K562 (cell line): Measurements from ENCODE around the gene ECI1. TPM values are rescaled to one million over a fixed set of nuclear protein-coding genes. Genes with fewer than 3 reads are reported as not detected.

ENCODE experiments used
- ATAC-seq: fragments of 200-7000 bp; cut with Tn5 transposase; 3 replicates; pipeline ENCODE4 v1.9.1; 2020; ENCODE audit warnings: moderate library complexity
- BruUV-seq: library from RNA; stranded (reverse); fragments of 400-500 nt; replicated peaks from 2 replicates; lab custom pipeline; 2021; lab: Mats Ljungman, UMichigan
- CTCF ChIA-PET: fragments of 300-600 bp; formaldehyde crosslinking; extraction: SDS; loops from one replicate; lab custom pipeline; 2021; ENCODE audit warnings: low intra/inter-chr PET ratio; lab: Yijun Ruan, JAX
- POLR2A ChIA-PET: fragments of 300-600, 350-650 bp; sonication (Branson Sonifier 250); formaldehyde crosslinking; extraction: SDS; loops from one replicate; lab custom pipeline; 2021; ENCODE audit warnings: antibody characterized with exemption, inconsistent platforms; lab: Yijun Ruan, JAX
- DNase-seq, 4 experiments: peaks; one replicate each; pipeline versions ENCODE4 v3.0.0 to v3.0.0-alpha.2; 2011 to 2018; ENCODE audit warnings: low spot score in 3 of 4, mixed read lengths in 3 of 4; ENCODE audit errors: extremely low read depth in 1 of 4
- FAIRE-seq: peaks from 2 replicates; lab custom pipeline; 2011; peaks lifted over from hg19 to GRCh38; lab: Jason Lieb, UNC
- H2AFZ ChIP-seq: 2 replicates; pipeline ENCODE4 v1.6.0; 2011; ENCODE audit warnings: low read depth, low read length, control low read depth, inconsistent platforms
- H3K27ac ChIP-seq: fragments of 200-600 bp; 3 replicates; pipeline ENCODE4 v1.8.0; 2011; ENCODE audit warnings: low read depth, mild to moderate bottlenecking, control low read depth, inconsistent platforms, low read length, moderate library complexity, mixed read lengths; ENCODE audit errors: extremely low read depth
- H3K27me3 ChIP-seq, 2 experiments: fragments of 300-600 bp in 1 of 2; 2 replicates in 1 of 2; 3 replicates in 1 of 2; pipeline versions ENCODE4 v1.6.0 to v1.8.0; 2011; ENCODE audit warnings: inconsistent platforms in 2 of 2, low read length in 2 of 2, mild to moderate bottlenecking in 1 of 2, mixed read lengths in 1 of 2, moderate library complexity in 1 of 2; ENCODE audit not compliant: control insufficient read depth in 2 of 2, insufficient read depth in 2 of 2
- H3K36me3 ChIP-seq: fragments of 300-600 bp; 3 replicates; pipeline ENCODE4 v1.8.0; 2011; ENCODE audit warnings: mild to moderate bottlenecking, low read length, inconsistent platforms; ENCODE audit not compliant: control insufficient read depth, insufficient read depth
- H3K4me1 ChIP-seq, 2 experiments: fragments of 200-600 bp in 1 of 2; replicated peaks in 1 of 2; 2 replicates in 1 of 2; 3 replicates in 1 of 2; pipeline versions ENCODE4 v1.5.1 to v1.8.0; 2011; ENCODE audit warnings: inconsistent platforms in 2 of 2, low read length in 2 of 2, mild to moderate bottlenecking in 1 of 2, mixed read lengths in 1 of 2, moderate library complexity in 1 of 2; ENCODE audit not compliant: control insufficient read depth in 2 of 2, insufficient read depth in 2 of 2
- H3K4me2 ChIP-seq: 2 replicates; pipeline ENCODE4 v1.6.1; 2011; ENCODE audit warnings: low read length, control low read depth, inconsistent platforms, mixed read lengths; ENCODE audit not compliant: insufficient read depth
- H3K4me3 ChIP-seq: fragments of 200-600 bp; sonication (generic), shearing (Covaris generic); 2 replicates; pipeline ENCODE4 v1.5.1; 2016; ENCODE audit warnings: control low read depth, inconsistent platforms
- H3K79me2 ChIP-seq: fragments of 200-600 bp; 3 replicates; pipeline ENCODE4 v1.8.0; 2011; ENCODE audit warnings: low read length, inconsistent platforms; ENCODE audit not compliant: control insufficient read depth, insufficient read depth
- H3K9ac ChIP-seq, 2 experiments: 2 replicates each; pipeline versions ENCODE4 v1.6.0 to v1.6.1; 2011; ENCODE audit warnings: low read depth in 2 of 2, low read length in 2 of 2, control low read depth in 1 of 2, inconsistent platforms in 1 of 2, mild to moderate bottlenecking in 1 of 2, mixed read lengths in 1 of 2; ENCODE audit not compliant: insufficient read depth in 1 of 2
- H3K9me1 ChIP-seq: one replicate; pipeline ENCODE4 v1.6.0; 2011; ENCODE audit warnings: inconsistent platforms, mild to moderate bottlenecking, low read length, moderate library complexity; ENCODE audit not compliant: control insufficient read depth, insufficient read depth
- H3K9me3 ChIP-seq: replicated peaks from 2 replicates; pipeline ENCODE4 v1.5.1; 2011; ENCODE audit warnings: low read depth, low read length, inconsistent platforms; ENCODE audit not compliant: control insufficient read depth, insufficient read depth
- H4K20me1 ChIP-seq: replicated peaks from 2 replicates; pipeline ENCODE4 v1.6.1; 2011; ENCODE audit warnings: low read length, inconsistent platforms, mixed read lengths; ENCODE audit not compliant: control insufficient read depth, insufficient read depth
- CBX2 ChIP-seq: fragments of 200-600 bp; sonication (generic); IDR thresholded peaks from one replicate; pipeline ENCODE4 v1.6.1; 2012; ENCODE audit warnings: mild to moderate bottlenecking, low read length, inconsistent platforms; ENCODE audit not compliant: insufficient read depth, poor library complexity, severe bottlenecking
- CREB3 ChIP-seq: fragments of 450-650 bp; conservative IDR thresholded peaks from 2 replicates; pipeline ENCODE4 v1.6.1; 2016; ENCODE audit warnings: missing genetic modification characterization, low read depth, mild to moderate bottlenecking, missing compliant biosample characterization, moderate library complexity
- HNRNPL ChIP-seq: fragments of 200-400 bp; formaldehyde crosslinking; IDR thresholded peaks from 2 replicates; pipeline ENCODE4 v1.6.1; 2017; ENCODE audit warnings: low read depth, mild to moderate bottlenecking, low read length
- HOMEZ ChIP-seq: fragments of 250-450 bp; sonication (Bioruptor Pico); IDR thresholded peaks from 2 replicates; pipeline ENCODE4 v1.4.0; 2020; ENCODE audit warnings: mild to moderate bottlenecking, moderate library complexity
- MNT ChIP-seq, 2 experiments: fragments of 450-650 bp; conservative IDR thresholded peaks; 2 replicates each; pipeline ENCODE4 v1.6.1; 2017; ENCODE audit warnings: mild to moderate bottlenecking in 2 of 2, moderate library complexity in 2 of 2
- POLR2AphosphoS5 ChIP-seq: IDR thresholded peaks from 2 replicates; pipeline ENCODE4 v1.6.1; 2011; ENCODE audit warnings: mild to moderate bottlenecking, low read depth, low read length, moderate library complexity; ENCODE audit not compliant: control insufficient read depth, insufficient read depth
- POLR2G ChIP-seq: fragments of 200-400 bp; formaldehyde crosslinking; IDR thresholded peaks from 2 replicates; pipeline ENCODE4 v1.6.1; 2017; ENCODE audit warnings: low read depth, mild to moderate bottlenecking, antibody characterized with exemption, low read length, moderate library complexity
- RBFOX2 ChIP-seq: fragments of 200-400 bp; formaldehyde crosslinking; IDR thresholded peaks from 2 replicates; pipeline ENCODE4 v1.6.1; 2017; ENCODE audit warnings: low read depth, mild to moderate bottlenecking, low read length, moderate library complexity
- SIRT6 ChIP-seq: IDR thresholded peaks from one replicate; pipeline ENCODE4 v1.6.1; 2012; ENCODE audit warnings: low read depth, mild to moderate bottlenecking, control low read depth, inconsistent platforms, low read length, moderate library complexity
- TFE3 ChIP-seq: fragments of 450-650 bp; formaldehyde crosslinking; IDR thresholded peaks from 2 replicates; pipeline ENCODE4 v1.4.0; 2020; ENCODE audit warnings: mild to moderate bottlenecking, mixed read lengths
- ZNF324 ChIP-seq: fragments of 250-450 bp; sonication (Bioruptor Pico); IDR thresholded peaks from 2 replicates; pipeline ENCODE4 v1.4.0; 2020; ENCODE audit warnings: mild to moderate bottlenecking
- WGBS: fragments of 100-300 bp; shearing (Covaris generic); methylation state at CpG from one replicate; pipeline ENCODE4 v1.1.6; 2016; ENCODE audit warnings: low coverage, mixed read lengths; ENCODE audit not compliant: insufficient coverage; ENCODE audit errors: missing lambda C conversion rate; 5-methylcytosine and 5-hydroxymethylcytosine counted together
- in situ Hi-C: fragments of 300-500 bp; cut with MboI; formaldehyde crosslinking; loops from 4 replicates; pipeline ENCODE4 v1.15.0; 2018; ENCODE audit warnings: inconsistent platforms, mixed read lengths
- intact Hi-C: fragments of 100-400 bp; cut with micrococcal nuclease; formaldehyde crosslinking; loops from 2 replicates; pipeline ENCODE4 v1.14.2; 2022
- polyA plus RNA-seq, 8 experiments: library from polyadenylated mRNA; depleted of rRNA in 4 of 8; stranded (reverse) in 5 of 8; unstranded in 3 of 8; fragments of >200 nt; fragmentation: Nextera tagmentation in 2 of 8; fragmentation: Illumina TruSeq in 1 of 8; extraction: Ambion mirVana in 2 of 8; extraction: Trizol in 1 of 8; gene quantifications; 2 replicates each; pipeline versions ENCODE4 v1.2.1 to v1.2.3, GENCODE V29; 2011 to 2014; ENCODE audit warnings: inconsistent platforms in 1 of 8, missing spikeins in 1 of 8
- total RNA-seq, 7 experiments: library from RNA; depleted of rRNA in 6 of 7; stranded (reverse); fragments of >200 nt in 6 of 7; fragmentation: Illumina TruSeq in 2 of 7; extraction: Trizol in 2 of 7; gene quantifications; 2 replicates each; pipeline versions ENCODE4 v1.2.1 to v1.2.3, GENCODE V29; 2011 to 2021; ENCODE audit warnings: low replicate concordance in 1 of 7

The ECI1 gene
- total and polyA plus RNA-seq, 9 of the 15 experiments (the other 6 are each of a cell fraction or from before 2014, with no cell fraction given): 4.7 to 189 (median 54.0) TPM

GRCh38 chr16:2210009-2210332 lies 41.4 kb downstream of the ECI1 start:
- TF ChIP-seq SIRT6 (no peak), TFE3 (CRISPR knock-in tag) (no peak), ZNF324 (no peak), CREB3 (tag) (no peak), RBFOX2 (peak; percentile 54), POLR2AphosphoS5 (peak; percentile 2; the same call in 1 of the 2 replicates), POLR2G (peak; percentile 58), HOMEZ (no peak), CBX2 (no peak), MNT (conservative IDR thresholded peaks at IDR 0.05) (no peak), HNRNPL (peak; percentile 32; the same call in 1 of the 2 replicates)
- Histone ChIP-seq H3K79me2 (peaks cover 67% of the 10 kb centered on the region), H3K4me3 (no peak overlapping the region), H3K36me3 (peaks cover 61% of the 10 kb centered on the region; the same call in 2 of the 3 replicates), H2AFZ (no peak overlapping the region), H4K20me1 (peaks cover 21% of the 10 kb centered on the region), H3K9ac (peak overlapping the region in 1 of 2 experiments; percentile 83; a peak in 2 of 4 replicates), H3K27ac (no peak overlapping the region), H3K9me3 (no peaks in the 10 kb centered on the region), H3K4me2 (no peak overlapping the region), H3K9me1 (no peaks in the 10 kb centered on the region), H3K27me3 (no peaks in the 10 kb centered on the region), H3K4me1 (peaks cover 31 to 91% of the 10 kb centered on the region in 2 experiments)
- FAIRE-seq (no peak), DNase-seq (no peak), ATAC-seq (no peak)
- POLR2A ChIA-PET: interaction anchor here (0.9 to 2.1 kb wide), 3 partner anchors 14 to 56 kb away, joined by 4 to 12 read pairs (median 11); partner anchors contain the start of genes E4F1 and TRAF7
- in situ Hi-C loops: no loop called here
- BruUV-seq: no TSS peak
- WGBS: 91% methylated on average over 13 of the region's 17 CpGs
- intact Hi-C loops: no loop called here
- CTCF ChIA-PET: no interaction called here
